Right atrium auricular region (tissue), 2 donors: ENCODE results near the gene CUEDC1. TPM values are rescaled to one million over a fixed set of nuclear protein-coding genes. Genes with fewer than 3 reads are reported as not detected.
A peak's percentile ranks its signal among the peaks of the same experiment; 100 is the strongest.

Experiments
- DNase-seq: peaks from one replicate; pipeline ENCODE4 v3.0.0-alpha.2; 2019; ENCODE audit warnings: low spot score
- H3K27ac ChIP-seq, 2 donors: fragments of 200-600 bp; sonication (generic); 1 replicate in 1 of 2; 2 replicates in 1 of 2; pipeline ENCODE4 v1.5.1; 2016 to 2019
- H3K27me3 ChIP-seq, 2 donors: fragments of 200-600 bp; sonication (generic); one replicate each; pipeline versions ENCODE4 v1.5.1 to v1.6.0; 2017 to 2019
- H3K36me3 ChIP-seq: fragments of 200-600 bp; sonication (generic); one replicate; pipeline ENCODE4 v1.5.1; 2016
- H3K4me1 ChIP-seq, 2 donors: fragments of 200-600 bp; sonication (generic); one replicate each; pipeline versions ENCODE4 v1.5.1 to v1.6.0; 2017 to 2019
- H3K4me3 ChIP-seq, 2 donors: fragments of 200-600 bp; sonication (generic); 1 replicate in 1 of 2; 2 replicates in 1 of 2; pipeline ENCODE4 v1.5.1; 2017 to 2019; ENCODE audit warnings: mild to moderate bottlenecking in 1 of 2, moderate library complexity in 1 of 2
- H3K9me3 ChIP-seq, 2 donors: fragments of 200-600 bp; sonication (generic); one replicate each; pipeline ENCODE4 v1.5.1; 2019
- total RNA-seq, 2 donors: library from RNA; depleted of rRNA; stranded (reverse); fragments of >200 nt; gene quantifications; one replicate each; pipeline ENCODE4 v1.1.0, GENCODE V29; 2016
- TF ChIP-seq, protein P1 (sequence below), 2 donors: fragments of 200-600 bp; sonication (generic); IDR thresholded peaks; one replicate each; pipeline ENCODE4 v1.5.1; 2019; ENCODE audit warnings: antibody characterized with exemption in 2 of 2

CUEDC1 gene
- total RNA-seq, 2 donors from 2014 or later = 32.5 to 33.3 TPM

DNA sequence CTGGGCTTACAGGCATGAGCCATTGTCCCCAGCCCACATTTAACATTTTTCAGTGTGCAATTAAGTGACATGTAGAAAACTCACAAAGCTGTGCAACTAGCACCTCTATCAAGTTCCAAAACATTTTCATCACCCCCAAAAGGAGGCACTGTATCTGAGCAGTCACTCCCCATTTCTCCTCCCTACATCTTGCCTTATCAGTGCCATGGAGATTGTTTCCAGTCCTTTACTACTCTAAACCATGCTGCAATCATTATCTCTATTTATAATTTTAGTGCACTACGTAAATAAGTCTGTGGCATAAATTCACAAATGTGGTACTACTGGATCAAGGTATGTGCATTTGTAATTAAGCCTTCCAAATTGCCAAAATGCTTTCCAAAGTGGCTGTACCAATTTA, 112.9 kb downstream of the CUEDC1 start:
- TF ChIP-seq, protein P1, sequence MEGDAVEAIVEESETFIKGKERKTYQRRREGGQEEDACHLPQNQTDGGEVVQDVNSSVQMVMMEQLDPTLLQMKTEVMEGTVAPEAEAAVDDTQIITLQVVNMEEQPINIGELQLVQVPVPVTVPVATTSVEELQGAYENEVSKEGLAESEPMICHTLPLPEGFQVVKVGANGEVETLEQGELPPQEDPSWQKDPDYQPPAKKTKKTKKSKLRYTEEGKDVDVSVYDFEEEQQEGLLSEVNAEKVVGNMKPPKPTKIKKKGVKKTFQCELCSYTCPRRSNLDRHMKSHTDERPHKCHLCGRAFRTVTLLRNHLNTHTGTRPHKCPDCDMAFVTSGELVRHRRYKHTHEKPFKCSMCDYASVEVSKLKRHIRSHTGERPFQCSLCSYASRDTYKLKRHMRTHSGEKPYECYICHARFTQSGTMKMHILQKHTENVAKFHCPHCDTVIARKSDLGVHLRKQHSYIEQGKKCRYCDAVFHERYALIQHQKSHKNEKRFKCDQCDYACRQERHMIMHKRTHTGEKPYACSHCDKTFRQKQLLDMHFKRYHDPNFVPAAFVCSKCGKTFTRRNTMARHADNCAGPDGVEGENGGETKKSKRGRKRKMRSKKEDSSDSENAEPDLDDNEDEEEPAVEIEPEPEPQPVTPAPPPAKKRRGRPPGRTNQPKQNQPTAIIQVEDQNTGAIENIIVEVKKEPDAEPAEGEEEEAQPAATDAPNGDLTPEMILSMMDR (IDR thresholded peaks at IDR 0.05) = no peak
- Histone ChIP-seq H3K27me3 (no peaks in the 10 kb centered on the region), H3K27ac (peak overlapping the region in 1 of 2 donors; percentile 29), H3K9me3 (no peaks in the 10 kb centered on the region), H3K4me1 (peaks cover 0 to 32% of the 10 kb centered on the region in 2 donors), H3K36me3 (peaks cover 34% of the 10 kb centered on the region), H3K4me3 (no peak overlapping the region)
- DNase-seq = no peak

DNA sequence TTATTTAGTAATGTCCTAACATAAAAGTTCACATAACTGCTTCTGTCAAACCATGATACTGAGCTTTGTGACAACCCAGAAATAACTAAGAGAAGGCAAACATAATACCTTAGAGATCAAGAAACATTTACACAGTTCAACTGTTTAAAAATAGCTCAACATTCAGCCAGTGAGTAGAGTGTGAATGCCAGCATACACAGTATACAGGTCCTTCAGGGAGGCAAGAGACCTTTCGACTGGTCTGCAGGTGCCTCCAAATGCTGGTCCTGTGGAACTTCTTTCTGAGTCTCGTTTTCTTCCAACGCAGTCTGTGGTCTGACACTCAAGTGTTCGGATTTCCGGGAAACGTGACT, 115.7 kb downstream of the CUEDC1 start:
- TF ChIP-seq, protein P1 (IDR thresholded peaks at IDR 0.05) = no peak
- peaks cover 26% of the 10 kb centered on the region for H3K36me3 ChIP-seq
- H3K27me3 ChIP-seq = no peaks in the 10 kb centered on the region
- H3K27ac ChIP-seq = peak overlapping the region; percentile 72 to 79
- peaks cover 0 to 40% of the 10 kb centered on the region in 2 donors for H3K4me1 ChIP-seq
- no peaks in the 10 kb centered on the region for H3K9me3 ChIP-seq
- H3K4me3 ChIP-seq = no peak overlapping the region
- DNase-seq = no peak

DNA sequence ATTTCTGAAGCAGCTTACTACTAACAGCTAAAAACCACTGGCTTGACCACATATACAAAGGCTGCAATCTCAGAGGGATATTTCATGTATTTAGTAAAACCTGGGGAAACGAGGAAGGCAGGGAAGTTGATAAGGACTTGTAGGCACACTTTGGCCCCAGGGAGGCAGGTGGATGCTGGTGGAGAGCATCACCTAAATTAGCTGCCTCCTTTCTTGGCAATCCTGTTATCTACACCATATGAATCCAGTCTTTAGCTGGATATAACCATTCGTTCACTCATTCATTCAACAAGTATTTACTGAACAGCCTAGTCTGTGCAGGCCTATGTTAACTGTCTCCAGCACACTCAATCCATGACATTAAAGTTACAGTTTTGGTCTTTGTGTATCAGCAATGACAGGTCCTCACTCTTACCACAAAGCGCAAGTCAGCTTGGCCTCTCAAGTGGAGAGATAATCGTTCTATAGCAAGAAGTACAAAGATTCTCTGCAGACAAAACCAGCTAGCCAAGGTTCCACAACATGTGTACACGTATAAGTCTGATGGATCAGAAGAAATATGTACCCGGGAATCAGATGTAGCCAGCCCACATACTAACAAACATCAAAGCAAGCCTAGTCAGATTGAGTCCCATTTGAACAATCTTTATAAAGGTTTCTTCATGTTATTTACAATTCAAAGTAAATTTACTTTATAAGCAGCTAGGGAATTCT, 116.2 kb downstream of the CUEDC1 start:
- H3K27ac ChIP-seq = peak overlapping the region; percentile 72 to 79
- TF ChIP-seq, protein P1 (IDR thresholded peaks at IDR 0.05) = no peak
- H3K27me3 ChIP-seq = no peaks in the 10 kb centered on the region
- H3K4me1 ChIP-seq = peaks cover 0 to 43% of the 10 kb centered on the region in 2 donors
- no peak for DNase-seq
- H3K36me3 ChIP-seq = peaks cover 26% of the 10 kb centered on the region
- no peak overlapping the region for H3K4me3 ChIP-seq
- no peaks in the 10 kb centered on the region for H3K9me3 ChIP-seq

DNA sequence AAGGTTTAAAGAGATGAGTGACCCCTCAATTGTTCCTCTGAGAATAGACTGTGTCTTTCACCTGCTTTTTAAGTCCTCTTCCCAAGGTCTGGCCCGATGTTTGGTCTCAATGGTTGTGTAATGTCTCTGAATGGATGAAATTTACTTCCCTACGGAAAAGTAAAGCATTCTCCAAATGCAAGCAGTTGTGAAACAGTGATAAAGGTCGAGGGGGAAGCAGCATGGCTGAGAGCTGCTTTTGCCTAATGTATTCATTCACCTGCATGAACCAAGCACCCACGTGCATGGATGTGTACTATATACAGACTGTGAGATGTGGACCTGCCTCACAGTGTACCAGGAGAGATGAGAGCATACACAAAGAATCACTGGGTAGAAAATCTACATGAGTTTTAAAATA, 116.8 kb downstream of the CUEDC1 start:
- H3K36me3 ChIP-seq = peaks cover 26% of the 10 kb centered on the region
- TF ChIP-seq, protein P1 (IDR thresholded peaks at IDR 0.05) = no peak
- H3K4me3 ChIP-seq = no peak overlapping the region
- no peaks in the 10 kb centered on the region for H3K9me3 ChIP-seq
- H3K4me1 ChIP-seq = peaks cover 0 to 47% of the 10 kb centered on the region in 2 donors
- peak overlapping the region; percentile 72 to 79 for H3K27ac ChIP-seq
- no peak for DNase-seq
- H3K27me3 ChIP-seq = no peaks in the 10 kb centered on the region

DNA sequence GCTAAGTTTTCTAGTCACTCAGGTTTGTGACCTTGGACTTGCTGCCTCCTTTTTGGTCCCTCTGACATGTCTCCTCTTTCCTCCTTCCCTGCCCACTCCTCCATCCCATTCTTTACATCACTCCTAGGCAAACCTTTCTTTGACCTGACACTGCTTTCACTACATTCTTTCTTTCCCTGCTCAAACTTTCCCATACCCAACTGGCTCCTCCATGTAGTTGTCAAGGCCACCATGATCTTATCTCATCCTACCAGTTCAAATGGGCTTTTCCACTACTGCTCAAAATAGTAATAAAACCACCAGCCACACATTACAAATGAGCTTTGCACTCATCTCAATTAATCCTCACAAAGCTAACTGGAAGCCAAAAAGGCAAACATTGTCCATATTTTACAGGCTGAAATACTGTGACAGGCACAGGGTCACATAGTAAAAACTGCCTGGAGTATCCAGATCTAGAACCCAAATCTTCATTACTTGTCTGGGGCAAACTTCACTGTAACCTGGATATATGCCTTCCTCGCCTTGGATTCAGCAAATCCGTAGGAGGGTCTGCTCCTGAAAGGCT, 119.8 kb downstream of the CUEDC1 start:
- H3K27me3 ChIP-seq = no peaks in the 10 kb centered on the region
- peaks cover 21% of the 10 kb centered on the region for H3K36me3 ChIP-seq
- H3K9me3 ChIP-seq = no peaks in the 10 kb centered on the region
- peaks cover 0 to 55% of the 10 kb centered on the region in 2 donors for H3K4me1 ChIP-seq
- H3K4me3 ChIP-seq = no peak overlapping the region
- peak overlapping the region; percentile 82 to 86 for H3K27ac ChIP-seq
- no peak for DNase-seq
- TF ChIP-seq, protein P1 (IDR thresholded peaks at IDR 0.05) = no peak
